Breast epithelium (tissue), 4 donors: Measurements from ENCODE around the gene TBXAS1. TPM values are rescaled to one million over a fixed set of nuclear protein-coding genes. Genes with fewer than 3 reads are reported as not detected.

ENCODE experiments used
- DNase-seq, 2 donors: peaks; one replicate each; pipeline ENCODE4 v3.0.0-alpha.2; 2019; ENCODE audit warnings: low spot score in 2 of 2
- H3K27ac ChIP-seq, 2 donors: fragments of 200-600 bp; sonication (generic) in 1 of 2; one replicate each; pipeline ENCODE4 v1.5.1; 2016 to 2019; ENCODE audit warnings: mild to moderate bottlenecking in 1 of 2
- H3K27me3 ChIP-seq, 2 donors: fragments of 200-600 bp; sonication (generic) in 1 of 2; one replicate each; pipeline versions ENCODE4 v1.5.1 to v1.6.0; 2017 to 2019; ENCODE audit warnings: control low read depth in 1 of 2, mild to moderate bottlenecking in 1 of 2
- H3K36me3 ChIP-seq: fragments of 200-600 bp; one replicate; pipeline ENCODE4 v1.5.1; 2019
- H3K4me1 ChIP-seq, 2 donors: fragments of 200-600 bp; sonication (generic); one replicate each; pipeline ENCODE4 v1.5.1; 2016 to 2019; ENCODE audit warnings: control low read depth in 1 of 2
- H3K4me3 ChIP-seq, 3 donors: fragments of 200-600 bp; sonication (generic); 1 replicate in 2 of 3; 2 replicates in 1 of 3; pipeline ENCODE4 v1.5.1; 2016 to 2019; ENCODE audit warnings: mild to moderate bottlenecking in 3 of 3, moderate library complexity in 2 of 3
- H3K9me3 ChIP-seq, 2 donors: fragments of 200-600 bp; sonication (generic) in 1 of 2; one replicate each; pipeline ENCODE4 v1.5.1; 2016 to 2019; ENCODE audit warnings: control low read depth in 1 of 2
- POLR2A ChIP-seq: fragments of 450-650 bp; IDR thresholded peaks from one replicate; pipeline ENCODE4 v1.6.1; 2016; ENCODE audit warnings: antibody characterized with exemption, mild to moderate bottlenecking, moderate library complexity
- POLR2AphosphoS5 ChIP-seq, 3 donors: sonication (generic); formaldehyde crosslinking; IDR thresholded peaks; one replicate each; pipeline ENCODE4 v1.6.1; 2017; ENCODE audit warnings: antibody characterized with exemption in 3 of 3
- intact Hi-C: fragments of 100-400 bp; cut with DNase I; formaldehyde crosslinking; loops from one replicate; pipeline ENCODE4 v1.15.1; 2023; ENCODE audit warnings: low total_unique reads
- total RNA-seq, 3 donors: library from RNA; depleted of rRNA; stranded (reverse); fragments of >200 nt; gene quantifications; one replicate each; pipeline ENCODE4 v1.1.0, GENCODE V29; 2016
- TF ChIP-seq, protein P1 (sequence below), 3 donors: fragments of 450-650 bp; IDR thresholded peaks; one replicate each; pipeline ENCODE4 v1.5.1; 2016 to 2017; ENCODE audit warnings: antibody characterized with exemption in 3 of 3, mild to moderate bottlenecking in 3 of 3, moderate library complexity in 3 of 3

The TBXAS1 gene
- total RNA-seq, 3 donors from 2014 or later = 17.7 to 59.8 (median 17.9) TPM

GRCh38 chr7:139854124-139854511 lies 25.1 kb downstream of the TBXAS1 start:
- no peaks in the 10 kb centered on the region for H3K27me3 ChIP-seq
- H3K36me3 ChIP-seq = no peaks in the 10 kb centered on the region
- no peak for DNase-seq
- no peaks in the 10 kb centered on the region for H3K4me1 ChIP-seq
- H3K4me3 ChIP-seq = no peak overlapping the region
- peak overlapping the region in 1 of 2 donors; percentile 69 for H3K27ac ChIP-seq
- TF ChIP-seq POLR2A (no peak), POLR2AphosphoS5 (IDR thresholded peaks at IDR 0.05) (peak in 1 of 3 donors; percentile 72)
- TF ChIP-seq, protein P1, sequence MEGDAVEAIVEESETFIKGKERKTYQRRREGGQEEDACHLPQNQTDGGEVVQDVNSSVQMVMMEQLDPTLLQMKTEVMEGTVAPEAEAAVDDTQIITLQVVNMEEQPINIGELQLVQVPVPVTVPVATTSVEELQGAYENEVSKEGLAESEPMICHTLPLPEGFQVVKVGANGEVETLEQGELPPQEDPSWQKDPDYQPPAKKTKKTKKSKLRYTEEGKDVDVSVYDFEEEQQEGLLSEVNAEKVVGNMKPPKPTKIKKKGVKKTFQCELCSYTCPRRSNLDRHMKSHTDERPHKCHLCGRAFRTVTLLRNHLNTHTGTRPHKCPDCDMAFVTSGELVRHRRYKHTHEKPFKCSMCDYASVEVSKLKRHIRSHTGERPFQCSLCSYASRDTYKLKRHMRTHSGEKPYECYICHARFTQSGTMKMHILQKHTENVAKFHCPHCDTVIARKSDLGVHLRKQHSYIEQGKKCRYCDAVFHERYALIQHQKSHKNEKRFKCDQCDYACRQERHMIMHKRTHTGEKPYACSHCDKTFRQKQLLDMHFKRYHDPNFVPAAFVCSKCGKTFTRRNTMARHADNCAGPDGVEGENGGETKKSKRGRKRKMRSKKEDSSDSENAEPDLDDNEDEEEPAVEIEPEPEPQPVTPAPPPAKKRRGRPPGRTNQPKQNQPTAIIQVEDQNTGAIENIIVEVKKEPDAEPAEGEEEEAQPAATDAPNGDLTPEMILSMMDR (IDR thresholded peaks at IDR 0.05) = no peak
- intact Hi-C loops = no loop called here
- H3K9me3 ChIP-seq = no peaks in the 10 kb centered on the region

DNA sequence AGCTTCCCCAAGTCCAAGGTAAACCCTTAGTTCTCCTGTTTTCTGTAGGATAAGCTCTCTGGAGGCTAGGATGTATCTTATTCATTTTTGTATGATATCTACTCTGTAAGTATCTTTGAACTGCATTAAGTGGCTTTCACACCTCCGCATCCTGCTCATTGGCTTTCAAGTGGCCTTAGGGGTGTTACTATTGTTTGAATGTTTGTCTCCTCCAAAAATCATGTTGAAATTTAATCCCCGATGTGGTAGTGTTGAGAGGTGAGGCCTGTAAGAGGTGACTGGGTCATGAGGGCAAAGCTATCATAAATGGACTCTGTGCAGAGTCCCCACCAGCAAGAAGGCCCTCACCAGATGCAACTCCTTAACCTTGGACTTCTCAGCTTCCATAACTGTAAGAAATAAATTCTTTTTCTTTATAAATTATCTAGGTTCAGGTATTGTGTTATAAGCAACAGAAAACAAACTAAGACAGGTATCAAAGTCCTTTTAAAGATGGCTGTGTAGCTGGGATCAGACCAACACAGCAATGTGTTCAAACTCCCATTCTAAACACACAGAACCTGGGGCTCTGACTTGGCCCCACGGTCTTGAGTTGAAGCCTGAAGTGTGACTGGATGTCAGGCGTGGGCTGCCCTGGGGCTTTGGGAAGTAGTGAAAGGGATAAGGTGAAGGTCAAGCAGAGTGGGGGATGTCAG lies 25.9 kb downstream of the TBXAS1 start:
- no peak overlapping the region for H3K4me3 ChIP-seq
- H3K27me3 ChIP-seq = no peaks in the 10 kb centered on the region
- DNase-seq = no peak
- no peaks in the 10 kb centered on the region for H3K9me3 ChIP-seq
- peak overlapping the region in 1 of 2 donors; percentile 19 for H3K27ac ChIP-seq
- H3K36me3 ChIP-seq = no peaks in the 10 kb centered on the region
- no peak for TF ChIP-seq POLR2AphosphoS5 (IDR thresholded peaks at IDR 0.05)
- TF ChIP-seq POLR2A = no peak
- TF ChIP-seq, protein P1 (IDR thresholded peaks at IDR 0.05) = no peak
- intact Hi-C loops = no loop called here
- no peaks in the 10 kb centered on the region for H3K4me1 ChIP-seq

DNA sequence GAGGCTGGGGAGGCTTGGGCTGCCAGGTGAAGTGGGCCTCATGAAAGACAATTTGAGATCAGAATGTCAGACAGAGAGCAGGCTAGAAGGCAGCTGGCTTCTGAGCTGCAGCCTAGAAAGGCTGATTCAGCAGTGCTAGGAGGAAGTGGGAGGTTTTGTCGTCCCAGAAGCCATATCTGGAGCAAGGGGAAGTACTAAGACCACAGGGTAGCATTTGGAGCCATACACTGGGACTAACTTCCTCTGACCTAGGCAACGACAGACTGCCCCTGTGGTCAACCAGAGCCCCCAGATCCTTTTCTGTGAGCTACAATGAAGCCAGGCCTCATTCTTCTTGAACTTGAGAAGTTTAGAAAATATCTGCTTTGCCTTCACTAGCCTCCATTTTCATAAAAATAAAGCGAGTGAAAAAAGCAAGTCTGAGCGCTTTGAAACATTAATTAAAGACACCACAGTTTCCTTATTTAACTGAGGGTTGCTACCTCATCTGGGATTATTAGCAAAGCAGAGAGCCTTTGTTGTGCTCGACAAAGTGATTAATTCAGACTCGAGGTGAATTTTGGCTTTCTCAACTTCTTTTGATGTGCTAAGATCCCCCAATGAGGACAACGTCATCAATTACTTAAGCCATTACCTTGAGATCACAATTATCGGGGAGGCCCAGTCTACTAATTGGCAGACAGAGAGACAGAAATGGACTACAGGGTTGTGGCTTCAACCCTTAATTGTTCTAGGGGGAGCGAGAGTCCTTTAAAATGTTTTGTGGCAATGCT lies 26.6 kb downstream of the TBXAS1 start:
- Histone ChIP-seq H3K4me1 (no peaks in the 10 kb centered on the region), H3K27me3 (no peaks in the 10 kb centered on the region), H3K36me3 (no peaks in the 10 kb centered on the region), H3K4me3 (no peak overlapping the region), H3K9me3 (no peaks in the 10 kb centered on the region), H3K27ac (no peak overlapping the region)
- no peak for DNase-seq
- TF ChIP-seq, protein P1 (IDR thresholded peaks at IDR 0.05) = no peak
- TF ChIP-seq POLR2AphosphoS5 (IDR thresholded peaks at IDR 0.05) = no peak
- TF ChIP-seq POLR2A = no peak
- intact Hi-C loops = no loop called here

- Histone ChIP-seq H3K27ac (no peak overlapping the region), H3K27me3 (no peaks in the 10 kb centered on the region), H3K4me3 (no peak overlapping the region), H3K9me3 (no peaks in the 10 kb centered on the region), H3K4me1 (no peaks in the 10 kb centered on the region), H3K36me3 (no peaks in the 10 kb centered on the region)
- no peak for TF ChIP-seq POLR2A
- TF ChIP-seq, protein P1 (IDR thresholded peaks at IDR 0.05) = no peak
- TF ChIP-seq POLR2AphosphoS5 (IDR thresholded peaks at IDR 0.05) = no peak
- DNase-seq = no peak
- intact Hi-C loops = no loop called here
Observed at GRCh38 chr7:139857791-139858190, 28.7 kb downstream of the TBXAS1 start.
